HCT116 (cell line): ENCODE measurements around the gene ERGIC1.

ENCODE experiments used
- CEBPB ChIP-seq: IDR thresholded peaks from 2 replicates; pipeline ENCODE4 v1.6.1; 2012; ENCODE audit warnings: low read depth
- CTCF ChIP-seq, 3 experiments: fragments of 200-600 bp in 1 of 3; sonication (generic) in 1 of 3; IDR thresholded peaks in 2 of 3; conservative IDR thresholded peaks in 1 of 3; 2 replicates each; pipeline ENCODE4 v1.5.1; 2012 to 2017; ENCODE audit warnings: low read depth in 2 of 3, low read length in 2 of 3, antibody characterized with exemption in 1 of 3, borderline replicate concordance in 1 of 3, control low read depth in 1 of 3, mild to moderate bottlenecking in 1 of 3, mixed read lengths in 1 of 3, mixed run types in 1 of 3, moderate library complexity in 1 of 3; ENCODE audit not compliant: insufficient read depth in 1 of 3
- FOSL1 ChIP-seq: IDR thresholded peaks from 2 replicates; pipeline ENCODE4 v1.6.1; 2012; ENCODE audit warnings: low read depth
- POLR2A ChIP-seq: IDR thresholded peaks from 2 replicates; pipeline ENCODE4 v1.7.0; 2011; ENCODE audit warnings: borderline replicate concordance; ENCODE audit not compliant: insufficient read depth, insufficient read length; ENCODE audit errors: extremely low read depth
- POLR2AphosphoS5 ChIP-seq: IDR thresholded peaks from 2 replicates; pipeline ENCODE4 v1.6.1; 2011; ENCODE audit warnings: mild to moderate bottlenecking, low read depth, low read length, moderate library complexity
- RAD21 ChIP-seq: IDR thresholded peaks from 2 replicates; pipeline ENCODE4 v1.6.1; 2012; ENCODE audit warnings: low read depth, mild to moderate bottlenecking

DNA sequence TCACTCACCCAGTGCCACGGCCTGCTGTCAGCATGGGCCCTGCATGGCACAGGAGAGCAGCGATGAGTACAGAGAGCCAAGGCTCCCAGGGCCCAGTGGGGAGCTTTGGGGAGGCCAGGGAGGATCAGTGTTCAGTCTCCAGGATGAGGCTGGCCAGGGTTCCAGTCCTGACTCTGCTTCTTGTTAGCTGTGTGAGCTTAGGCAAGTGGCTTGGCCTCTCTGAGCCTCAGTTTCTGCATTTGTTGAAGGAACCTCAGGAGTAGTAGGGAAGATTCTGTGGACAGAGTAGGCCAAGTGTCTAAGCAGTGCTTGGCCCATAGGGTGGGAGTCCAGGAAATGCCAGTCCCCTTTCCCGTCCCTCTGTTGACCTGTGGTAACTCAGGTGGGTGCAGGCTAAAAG, 39.5 kb downstream of the ERGIC1 start:
- TF ChIP-seq CEBPB (no peak), FOSL1 (no peak), CTCF (IDR thresholded peaks at IDR 0.05 in 2 of 3, conservative IDR thresholded peaks at IDR 0.05 in 1 of 3; ENCODE audit: borderline replicate concordance in 1 of 3, insufficient read depth in 1 of 3, low read depth in 2 of 3, low read length in 2 of 3) (no peak), RAD21 (no peak), POLR2AphosphoS5 (no peak), POLR2A (no peak)
